Breast epithelium (tissue), 4 donors: Measurements from ENCODE around the gene TNFRSF18. TPM values are rescaled to one million over a fixed set of nuclear protein-coding genes. Genes with fewer than 3 reads are reported as not detected.
A peak's percentile ranks its signal among the peaks of the same experiment; 100 is the strongest.

Source experiments
- DNase-seq, 2 donors: peaks; one replicate each; pipeline ENCODE4 v3.0.0-alpha.2; 2019; ENCODE audit warnings: low spot score in 2 of 2
- H3K27ac ChIP-seq, 2 donors: fragments of 200-600 bp; sonication (generic) in 1 of 2; one replicate each; pipeline ENCODE4 v1.5.1; 2016 to 2019; ENCODE audit warnings: mild to moderate bottlenecking in 1 of 2
- H3K27me3 ChIP-seq, 2 donors: fragments of 200-600 bp; sonication (generic) in 1 of 2; one replicate each; pipeline versions ENCODE4 v1.5.1 to v1.6.0; 2017 to 2019; ENCODE audit warnings: control low read depth in 1 of 2, mild to moderate bottlenecking in 1 of 2
- H3K36me3 ChIP-seq: fragments of 200-600 bp; one replicate; pipeline ENCODE4 v1.5.1; 2019
- H3K4me1 ChIP-seq, 2 donors: fragments of 200-600 bp; sonication (generic); one replicate each; pipeline ENCODE4 v1.5.1; 2016 to 2019; ENCODE audit warnings: control low read depth in 1 of 2
- H3K4me3 ChIP-seq, 3 donors: fragments of 200-600 bp; sonication (generic); 1 replicate in 2 of 3; 2 replicates in 1 of 3; pipeline ENCODE4 v1.5.1; 2016 to 2019; ENCODE audit warnings: mild to moderate bottlenecking in 3 of 3, moderate library complexity in 2 of 3
- H3K9me3 ChIP-seq, 2 donors: fragments of 200-600 bp; sonication (generic) in 1 of 2; one replicate each; pipeline ENCODE4 v1.5.1; 2016 to 2019; ENCODE audit warnings: control low read depth in 1 of 2
- CTCF ChIP-seq, 3 donors: fragments of 450-650 bp; IDR thresholded peaks; one replicate each; pipeline ENCODE4 v1.5.1; 2016 to 2017; ENCODE audit warnings: antibody characterized with exemption in 3 of 3, mild to moderate bottlenecking in 3 of 3, moderate library complexity in 3 of 3
- POLR2A ChIP-seq: fragments of 450-650 bp; IDR thresholded peaks from one replicate; pipeline ENCODE4 v1.6.1; 2016; ENCODE audit warnings: antibody characterized with exemption, mild to moderate bottlenecking, moderate library complexity
- POLR2AphosphoS5 ChIP-seq, 3 donors: sonication (generic); formaldehyde crosslinking; IDR thresholded peaks; one replicate each; pipeline ENCODE4 v1.6.1; 2017; ENCODE audit warnings: antibody characterized with exemption in 3 of 3
- intact Hi-C: fragments of 100-400 bp; cut with DNase I; formaldehyde crosslinking; loops from one replicate; pipeline ENCODE4 v1.15.1; 2023; ENCODE audit warnings: low total_unique reads
- total RNA-seq, 3 donors: library from RNA; depleted of rRNA; stranded (reverse); fragments of >200 nt; gene quantifications; one replicate each; pipeline ENCODE4 v1.1.0, GENCODE V29; 2016

Gene TNFRSF18
- total RNA-seq, 3 donors from 2014 or later = 1.9 to 5.9 TPM; not detected in 1

GRCh38 chr1:1213345-1214265, 7.2 kb upstream of the TNFRSF18 start, which contains the start of gene TNFRSF4:
TNFRSF4 (minus strand) TSS chr1:1214153; CDS start chr1:1214127, 26 bp downstream.
- TF ChIP-seq CTCF (IDR thresholded peaks at IDR 0.05) (no peak), POLR2A (no peak), POLR2AphosphoS5 (IDR thresholded peaks at IDR 0.05) (no peak)
- intact Hi-C loops = no loop called here
- H3K4me3 ChIP-seq = peak within 1 kb of the TSS; percentile 23 to 60 (median 40)
- no peak for DNase-seq
- H3K36me3 ChIP-seq = no peaks in the 10 kb centered on the region
- H3K4me1 ChIP-seq = peaks cover 0 to 6% of the 10 kb centered on the region in 2 donors
- peak within 1 kb of the TSS in 1 of 2 donors; percentile 55 for H3K27ac ChIP-seq
- H3K9me3 ChIP-seq = no peaks in the 10 kb centered on the region
- no peaks in the 10 kb centered on the region for H3K27me3 ChIP-seq

DNA sequence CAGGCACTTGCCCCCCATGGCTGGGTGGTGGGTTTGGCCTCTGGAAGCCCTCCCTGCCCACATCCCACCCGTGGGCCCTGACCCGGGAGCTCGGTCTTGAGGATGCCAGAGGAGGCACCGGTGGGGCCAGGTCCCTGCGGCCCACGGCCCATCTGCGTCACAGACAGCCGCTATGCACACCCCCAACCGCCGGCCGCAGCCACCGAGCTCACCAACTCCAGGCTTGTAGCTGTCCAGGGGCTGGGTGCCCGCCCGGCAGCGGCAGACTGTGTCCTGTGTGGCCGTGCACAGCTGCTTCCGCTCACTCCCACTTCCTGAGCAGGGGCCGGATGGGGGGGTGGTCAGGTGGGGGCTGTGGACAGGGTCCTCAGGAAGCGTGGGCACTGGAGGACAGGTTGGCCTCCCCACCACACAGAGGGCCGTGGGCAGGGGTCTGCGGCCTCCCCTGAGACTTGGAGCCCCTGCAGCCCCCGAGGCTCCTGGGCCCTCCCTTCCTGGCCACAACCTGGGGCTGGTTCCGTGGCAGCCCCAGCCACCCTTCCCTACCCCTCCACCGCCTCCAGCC, 6.5 kb upstream of the TNFRSF18 start:
- DNase-seq = no peak
- peak overlapping the region in 1 of 2 donors; percentile 55 for H3K27ac ChIP-seq
- H3K4me1 ChIP-seq = peaks cover 0 to 11% of the 10 kb centered on the region in 2 donors
- H3K36me3 ChIP-seq = no peaks in the 10 kb centered on the region
- H3K4me3 ChIP-seq = peak overlapping the region; percentile 23 to 60 (median 40)
- H3K27me3 ChIP-seq = no peaks in the 10 kb centered on the region
- TF ChIP-seq CTCF (IDR thresholded peaks at IDR 0.05) (no peak), POLR2A (no peak), POLR2AphosphoS5 (IDR thresholded peaks at IDR 0.05) (no peak)
- intact Hi-C loops = no loop called here
- H3K9me3 ChIP-seq = no peaks in the 10 kb centered on the region

GRCh38 chr1:1211541-1212441, 5.4 kb upstream of the TNFRSF18 start:
- H3K27ac ChIP-seq = peak overlapping the region in 1 of 2 donors; percentile 55
- TF ChIP-seq CTCF (IDR thresholded peaks at IDR 0.05) (no peak), POLR2AphosphoS5 (IDR thresholded peaks at IDR 0.05) (no peak), POLR2A (no peak)
- no peak for DNase-seq

DNA sequence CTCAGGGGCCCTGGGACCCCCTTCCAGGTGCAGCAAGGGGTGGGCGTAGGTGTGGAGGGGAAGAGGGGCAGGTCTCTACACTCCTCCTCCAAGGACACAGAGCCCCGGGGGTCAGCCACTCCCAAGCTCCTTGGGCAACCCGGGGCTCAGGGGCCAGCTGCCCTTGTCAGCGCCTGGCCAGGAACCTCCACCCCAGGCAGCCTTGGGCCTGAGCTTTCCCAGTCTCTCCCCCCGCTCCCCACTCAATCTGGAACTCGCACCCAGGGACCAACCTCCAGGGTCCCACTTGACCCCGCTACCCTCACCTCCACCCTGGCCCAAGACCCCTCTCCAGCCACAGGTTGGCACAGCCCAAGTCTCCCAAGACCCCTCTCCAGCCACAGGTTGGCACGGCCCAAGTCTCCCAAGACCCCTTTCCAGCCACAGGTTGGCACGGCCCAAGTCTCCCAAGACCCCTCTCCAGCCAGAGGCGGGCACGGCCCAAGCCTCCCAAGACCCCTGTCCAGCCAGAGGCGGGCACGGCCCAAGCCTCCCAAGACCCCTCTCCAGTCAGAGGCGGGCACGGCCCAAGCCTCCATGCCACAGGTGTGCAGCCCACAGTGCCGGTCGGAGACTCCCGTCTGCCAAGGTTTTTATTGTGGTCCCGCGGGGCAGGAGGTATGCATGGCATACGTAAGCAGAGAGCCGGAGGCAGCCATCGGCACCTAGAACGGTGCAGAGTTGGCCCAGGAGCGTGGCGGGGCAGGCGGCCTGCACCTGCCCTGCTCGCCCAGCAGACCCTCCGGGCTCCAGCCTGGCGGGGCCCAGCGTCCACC, 4.5 kb upstream of the TNFRSF18 start:
- H3K36me3 ChIP-seq = no peaks in the 10 kb centered on the region
- no peak overlapping the region for H3K27ac ChIP-seq
- DNase-seq = no peak
- H3K4me1 ChIP-seq = peaks cover 0 to 11% of the 10 kb centered on the region in 2 donors
- H3K9me3 ChIP-seq = no peaks in the 10 kb centered on the region
- H3K27me3 ChIP-seq = no peaks in the 10 kb centered on the region
- intact Hi-C loops = no loop called here
- TF ChIP-seq POLR2AphosphoS5 (IDR thresholded peaks at IDR 0.05) (no peak), POLR2A (no peak), CTCF (IDR thresholded peaks at IDR 0.05) (no peak)
- no peak overlapping the region for H3K4me3 ChIP-seq

More at GRCh38 chr1:1211541-1212441, 5.4 kb upstream of the TNFRSF18 start:
- Histone ChIP-seq H3K27me3 (no peaks in the 10 kb centered on the region), H3K36me3 (no peaks in the 10 kb centered on the region), H3K4me1 (peaks cover 0 to 11% of the 10 kb centered on the region in 2 donors), H3K9me3 (no peaks in the 10 kb centered on the region), H3K4me3 (peak overlapping the region; percentile 23 to 60 (median 40))
- intact Hi-C loops = no loop called here
